Adrenal gland (tissue), 12 donors: ENCODE measurements around the gene TMEM207. TPM values are rescaled to one million over a fixed set of nuclear protein-coding genes. Genes with fewer than 3 reads are reported as not detected.
A peak's percentile ranks its signal among the peaks of the same experiment; 100 is the strongest.

ENCODE experiments used
- DNase-seq, 7 donors: peaks; one replicate each; pipeline ENCODE4 v3.0.0-alpha.2; 2019 to 2020
- H3K27ac ChIP-seq, 5 donors: fragments of 200-600 bp; sonication (generic) in 4 of 5; 1 replicate in 3 of 5; 2 replicates in 2 of 5; pipeline versions ENCODE4 v1.5.1 to v1.8.0; 2016 to 2020; ENCODE audit warnings: mild to moderate bottlenecking in 1 of 5
- H3K27me3 ChIP-seq: fragments of 200-600 bp; 2 replicates; pipeline ENCODE4 v1.8.0; 2021
- H3K36me3 ChIP-seq, 2 donors: fragments of 200-600 bp; replicated peaks in 1 of 2; 1 replicate in 1 of 2; 2 replicates in 1 of 2; pipeline versions ENCODE4 v1.5.1 to v1.8.0; 2018 to 2022
- H3K4me1 ChIP-seq, 2 donors: fragments of 200-600 bp; replicated peaks in 1 of 2; 1 replicate in 1 of 2; 2 replicates in 1 of 2; pipeline versions ENCODE4 v1.5.1 to v1.8.0; 2018 to 2021
- H3K4me3 ChIP-seq, 4 donors: fragments of 200-600 bp; sonication (generic) in 3 of 4; one replicate each; pipeline ENCODE4 v1.5.1; 2016 to 2018
- H3K9me3 ChIP-seq, 3 donors: fragments of 200-600 bp; sonication (generic) in 1 of 3; replicated peaks in 1 of 3; 1 replicate in 2 of 3; 2 replicates in 1 of 3; pipeline versions ENCODE4 v1.5.1 to v1.8.0; 2016 to 2021
- CTCF ChIP-seq, 6 experiments: fragments of 450-650 bp in 4 of 6; fragments of 200-600 bp in 2 of 6; sonication (generic) in 1 of 6; IDR thresholded peaks; 1 replicate in 5 of 6; 2 replicates in 1 of 6; pipeline versions ENCODE4 v1.5.1 to v1.8.0; 2016 to 2021; ENCODE audit warnings: antibody characterized with exemption in 6 of 6, mild to moderate bottlenecking in 2 of 6, moderate library complexity in 1 of 6
- POLR2A ChIP-seq, 2 donors: fragments of 450-650 bp; IDR thresholded peaks; one replicate each; pipeline ENCODE4 v1.6.1; 2017; ENCODE audit warnings: antibody characterized with exemption in 2 of 2, mild to moderate bottlenecking in 2 of 2, moderate library complexity in 1 of 2
- WGBS, 4 donors: extraction: QIAGEN DNeasy Blood & Tissue Kit in 2 of 4; methylation state at CpG; one replicate each; pipeline versions ENCODE4 v1.1.5 to v1.1.7; 2013 to 2017; 5-methylcytosine and 5-hydroxymethylcytosine counted together
- intact Hi-C, 2 donors: fragments of 100-400 bp; cut with DNase I; formaldehyde crosslinking; loops; one replicate each; pipeline versions ENCODE4 v1.14.1 to v1.15.0; 2022 to 2023
- polyA plus RNA-seq, 3 donors: library from polyadenylated mRNA; stranded (reverse); fragments of 200-250 nt in 2 of 3; fragments of 350-450 nt in 1 of 3; fragmentation: Illumina TruSeq in 1 of 3; extraction: RNeasy Lipid Tissue Mini Kit (QIAGEN cat#74804) in 1 of 3; gene quantifications; one replicate each; pipeline ENCODE4 v1.2.3, GENCODE V29; 2013 to 2014
- total RNA-seq, 9 donors: library from RNA; depleted of rRNA in 4 of 9; stranded (reverse); fragments of >200 nt in 4 of 9; fragments of 120-200 nt in 1 of 9; fragmentation: NEBNext Ultra II Directional in 1 of 9; extraction: Animal tissue kit (Norgen Biotek cat#: 25700) in 1 of 9; gene quantifications; one replicate each; pipeline versions ENCODE4 v1.1.0 to v1.2.4, GENCODE V29; 2013 to 2023
- donor health status: healthy with polysubstance abuse.
- donor health status: Bipolar disorder and iron deficiency.
- donor health status: DM: yes; HTN: yes; CAD: no.
- donor health status: DM: no; HTN: no; CAD: no.
- donor health status: DM: no; HTN: no; CAD: no.
- donor health status: DM: yes; HTN: yes; CAD: no.

The TMEM207 gene
- total and polyA plus RNA-seq, 12 donors = not detected

GRCh38 chr3:190446573-190447279 is 3.0 kb downstream of the TMEM207 start:
- Histone ChIP-seq H3K27ac (peak overlapping the region; percentile 41 to 72 (median 52)), H3K36me3 (no peaks in the 10 kb centered on the region), H3K9me3 (no peaks in the 10 kb centered on the region), H3K4me3 (no peak overlapping the region), H3K27me3 (no peaks in the 10 kb centered on the region), H3K4me1 (peaks cover 0 to 21% of the 10 kb centered on the region in 2 donors)
- WGBS, 4 donors = 12 to 19% (median 16%) methylated on average over 6 of the region's 6 CpGs
- DNase-seq = peak in 4 of 7 donors; percentile 19 to 53 (median 42)
- TF ChIP-seq POLR2A (IDR thresholded peaks at IDR 0.05) (no peak), CTCF (IDR thresholded peaks at IDR 0.05) (no peak)
- intact Hi-C loops = no loop called here

- H3K9me3 ChIP-seq = no peaks in the 10 kb centered on the region
- TF ChIP-seq CTCF (IDR thresholded peaks at IDR 0.05) = no peak
- no peak for TF ChIP-seq POLR2A (IDR thresholded peaks at IDR 0.05)
- no peaks in the 10 kb centered on the region for H3K27me3 ChIP-seq
- peaks cover 0 to 21% of the 10 kb centered on the region in 2 donors for H3K4me1 ChIP-seq
- H3K27ac ChIP-seq = no peak overlapping the region
- no peak overlapping the region for H3K4me3 ChIP-seq
- H3K36me3 ChIP-seq = no peaks in the 10 kb centered on the region
- intact Hi-C loops = no loop called here
- DNase-seq = no peak
- 81 to 96% (median 95%) methylated on average over 3 of the region's 3 CpGs for WGBS, 4 donors
Observed at GRCh38 chr3:190444576-190445145, 5.0 kb downstream of the TMEM207 start.

- Histone ChIP-seq H3K4me3 (no peak overlapping the region), H3K4me1 (peaks cover 0 to 21% of the 10 kb centered on the region in 2 donors), H3K27ac (no peak overlapping the region), H3K36me3 (no peaks in the 10 kb centered on the region), H3K9me3 (no peaks in the 10 kb centered on the region), H3K27me3 (no peaks in the 10 kb centered on the region)
- 85 to 91% (median 89%) methylated on average over 6 of the region's 6 CpGs for WGBS, 4 donors
- DNase-seq = no peak
- intact Hi-C loops = no loop called here
- no peak for TF ChIP-seq CTCF (IDR thresholded peaks at IDR 0.05)
- TF ChIP-seq POLR2A (IDR thresholded peaks at IDR 0.05) = no peak
Observed at GRCh38 chr3:190444006-190444405, 5.7 kb downstream of the TMEM207 start.

GRCh38 chr3:190443257-190443656 is 6.4 kb downstream of the TMEM207 start:
- WGBS, 4 donors = 52 to 62% (median 57%) methylated on average over 3 of the region's 3 CpGs
- Histone ChIP-seq H3K27ac (no peak overlapping the region), H3K4me3 (no peak overlapping the region), H3K27me3 (no peaks in the 10 kb centered on the region), H3K4me1 (peaks cover 0 to 21% of the 10 kb centered on the region in 2 donors), H3K9me3 (no peaks in the 10 kb centered on the region), H3K36me3 (no peaks in the 10 kb centered on the region)
- intact Hi-C loops = no loop called here
- TF ChIP-seq POLR2A (IDR thresholded peaks at IDR 0.05) (no peak), CTCF (IDR thresholded peaks at IDR 0.05) (peak; percentile 16 to 47 (median 34))
- DNase-seq = peak in 1 of 7 donors; percentile 22
